Epithelial cell of esophagus (primary cell): Measurements from ENCODE around the gene SMPD3.

Experiments
- DNase-seq: peaks from one replicate; pipeline ENCODE4 v3.0.0; 2010; ENCODE audit warnings: low read depth
- H3K4me3 ChIP-seq: 2 replicates; pipeline ENCODE4 v1.5.1; 2011; ENCODE audit warnings: mild to moderate bottlenecking, low read length, control low read depth
- CTCF ChIP-seq: IDR thresholded peaks from 2 replicates; pipeline ENCODE4 v1.5.1; 2011; ENCODE audit warnings: low read depth, mild to moderate bottlenecking, low read length, control low read depth, inconsistent platforms; ENCODE audit not compliant: insufficient read depth; ENCODE audit errors: missing control alignments

SMPD3 gene

GRCh38 chr16:68450741-68451255 lies 2.5 kb upstream of the SMPD3 start:
- peak; percentile 28 for DNase-seq
- TF ChIP-seq CTCF, result no peak
- H3K4me3 ChIP-seq, result no peak overlapping the region

GRCh38 chr16:68447653-68448359 lies 502 bp downstream of the SMPD3 start:
- TF ChIP-seq CTCF, result no peak
- H3K4me3 ChIP-seq, result peak overlapping the region; percentile 5
- DNase-seq, result no peak

- H3K4me3 ChIP-seq, result no peak overlapping the region
- DNase-seq, result no peak
- TF ChIP-seq CTCF, result no peak
Observed at GRCh38 chr16:68446681-68447652, 1.3 kb downstream of the SMPD3 start.

GRCh38 chr16:68445458-68445857 lies 2.9 kb downstream of the SMPD3 start:
- no peak overlapping the region for H3K4me3 ChIP-seq
- TF ChIP-seq CTCF, result peak; percentile 84
- peak; percentile 80 for DNase-seq

- DNase-seq, result peak; percentile 57
- TF ChIP-seq CTCF, result no peak
- H3K4me3 ChIP-seq, result no peak overlapping the region
Observed at GRCh38 chr16:68444056-68444657, 4.2 kb downstream of the SMPD3 start.

- no peak for TF ChIP-seq CTCF
- H3K4me3 ChIP-seq, result no peak overlapping the region
- no peak for DNase-seq
Observed at GRCh38 chr16:68436581-68436980, 11.7 kb downstream of the SMPD3 start.
